ENCODE results near the gene GLYATL1.

GRCh38 chr11:58905011-58905720 is 34.1 kb upstream of the GLYATL1 start:
- TF ChIP-seq EZH2 (IDR thresholded peaks at IDR 0.05) (no peak), POLR2AphosphoS5 (IDR thresholded peaks at IDR 0.05; ENCODE audit: borderline replicate concordance, low read depth, low read length) (no peak), FOXP2 (optimal IDR thresholded peaks at IDR 0.05; ENCODE audit: control extremely low read depth, extremely low read length, insufficient read depth) (no peak)
